Measurements from ENCODE around the gene NTRK3.
A peak's percentile ranks its signal among the peaks of the same experiment; 100 is the strongest.

The NTRK3 gene

GRCh38 chr15:88118035-88118434, 138.5 kb downstream of the NTRK3 start:
- DNase-seq: no peak

- DNase-seq: no peak
Measured at GRCh38 chr15:88115486-88116152, 140.9 kb downstream of the NTRK3 start.

- no peak for DNase-seq
Measured at GRCh38 chr15:88113613-88114308, 142.8 kb downstream of the NTRK3 start.

- no peak for DNase-seq
Measured at GRCh38 chr15:88108991-88109390, 147.5 kb downstream of the NTRK3 start.

GRCh38 chr15:88108477-88108876, 148.1 kb downstream of the NTRK3 start:
- DNase-seq: no peak

GRCh38 chr15:88106074-88106473, 150.5 kb downstream of the NTRK3 start:
- DNase-seq: peak; percentile 51

- no peak for DNase-seq
Measured at GRCh38 chr15:88104357-88104756, 152.2 kb downstream of the NTRK3 start.

- no peak for DNase-seq
Measured at GRCh38 chr15:88100181-88100580, 156.4 kb downstream of the NTRK3 start.

- DNase-seq: no peak
Measured at GRCh38 chr15:88098361-88098760, 158.2 kb downstream of the NTRK3 start.

- DNase-seq: no peak
Measured at GRCh38 chr15:88091444-88092016, 165.0 kb downstream of the NTRK3 start.

- no peak for DNase-seq
Measured at GRCh38 chr15:88090481-88091011, 166.0 kb downstream of the NTRK3 start.

GRCh38 chr15:88089731-88090130, 166.8 kb downstream of the NTRK3 start:
- DNase-seq: no peak

- no peak for DNase-seq
Measured at GRCh38 chr15:88089024-88089620, 167.4 kb downstream of the NTRK3 start.

GRCh38 chr15:88083811-88084760, 172.5 kb downstream of the NTRK3 start:
- DNase-seq: no peak

GRCh38 chr15:88080616-88081015, 175.9 kb downstream of the NTRK3 start:
- DNase-seq: no peak

- no peak for DNase-seq
Measured at GRCh38 chr15:88077296-88078020, 179.1 kb downstream of the NTRK3 start.

GRCh38 chr15:88076328-88076727, 180.2 kb downstream of the NTRK3 start:
- DNase-seq: no peak

- no peak for DNase-seq
Measured at GRCh38 chr15:88075102-88075501, 181.4 kb downstream of the NTRK3 start.

GRCh38 chr15:88074386-88074785, 182.2 kb downstream of the NTRK3 start:
- no peak for DNase-seq

- no peak for DNase-seq
Measured at GRCh38 chr15:88073391-88073691, 183.2 kb downstream of the NTRK3 start.

- DNase-seq: no peak
Measured at GRCh38 chr15:88072598-88073390, 183.7 kb downstream of the NTRK3 start.

All from retina (tissue), 1 donor.